Choroid plexus epithelial cell (primary cell): ENCODE data around the gene IRX4.

Source experiments
- DNase-seq: peaks from one replicate; pipeline ENCODE4 v3.0.0-alpha.2; 2010; ENCODE audit warnings: low read depth
- H3K4me3 ChIP-seq: 2 replicates; pipeline ENCODE4 v1.5.1; 2011; ENCODE audit warnings: low read depth, mild to moderate bottlenecking, control low read depth, low read length, moderate library complexity
- CTCF ChIP-seq: conservative IDR thresholded peaks from 2 replicates; pipeline ENCODE4 v1.5.1; 2011; ENCODE audit warnings: low read depth, mild to moderate bottlenecking, control low read depth, inconsistent platforms, low read length, moderate library complexity

Gene IRX4

GRCh38 chr5:1891391-1891790 lies 8.7 kb upstream of the IRX4 start:
- TF ChIP-seq CTCF: no peak
- DNase-seq: no peak

GRCh38 chr5:1890296-1890695 lies 7.6 kb upstream of the IRX4 start:
- DNase-seq: no peak
- H3K4me3 ChIP-seq: no peak overlapping the region

More at GRCh38 chr5:1891391-1891790, 8.7 kb upstream of the IRX4 start:
- H3K4me3 ChIP-seq: no peak overlapping the region

GRCh38 chr5:1889321-1890065 lies 6.8 kb upstream of the IRX4 start:
- no peak overlapping the region for H3K4me3 ChIP-seq
- no peak for TF ChIP-seq CTCF
- DNase-seq: no peak

More at GRCh38 chr5:1890296-1890695, 7.6 kb upstream of the IRX4 start:
- TF ChIP-seq CTCF: no peak

GRCh38 chr5:1888541-1889251 lies 6.0 kb upstream of the IRX4 start:
- no peak for TF ChIP-seq CTCF

GRCh38 chr5:1887588-1888360 lies 5.0 kb upstream of the IRX4 start:
- no peak overlapping the region for H3K4me3 ChIP-seq

More at GRCh38 chr5:1888541-1889251, 6.0 kb upstream of the IRX4 start:
- H3K4me3 ChIP-seq: no peak overlapping the region
- no peak for DNase-seq

More at GRCh38 chr5:1887588-1888360, 5.0 kb upstream of the IRX4 start:
- TF ChIP-seq CTCF: no peak
- DNase-seq: no peak
